Kidney tubule cell (primary cell): ENCODE measurements around the gene FGD4.
A peak's percentile ranks its signal among the peaks of the same experiment; 100 is the strongest.
"Not testable (repeated sequence)": the region's sequence is repeated elsewhere in the genome, so short reads cannot be mapped to it uniquely, and the experiment has no call there.

Source experiments
- DNase-seq: peaks from one replicate; pipeline ENCODE4 v3.0.0-alpha.2; 2018; ENCODE audit warnings: low spot score

FGD4 gene

DNA sequence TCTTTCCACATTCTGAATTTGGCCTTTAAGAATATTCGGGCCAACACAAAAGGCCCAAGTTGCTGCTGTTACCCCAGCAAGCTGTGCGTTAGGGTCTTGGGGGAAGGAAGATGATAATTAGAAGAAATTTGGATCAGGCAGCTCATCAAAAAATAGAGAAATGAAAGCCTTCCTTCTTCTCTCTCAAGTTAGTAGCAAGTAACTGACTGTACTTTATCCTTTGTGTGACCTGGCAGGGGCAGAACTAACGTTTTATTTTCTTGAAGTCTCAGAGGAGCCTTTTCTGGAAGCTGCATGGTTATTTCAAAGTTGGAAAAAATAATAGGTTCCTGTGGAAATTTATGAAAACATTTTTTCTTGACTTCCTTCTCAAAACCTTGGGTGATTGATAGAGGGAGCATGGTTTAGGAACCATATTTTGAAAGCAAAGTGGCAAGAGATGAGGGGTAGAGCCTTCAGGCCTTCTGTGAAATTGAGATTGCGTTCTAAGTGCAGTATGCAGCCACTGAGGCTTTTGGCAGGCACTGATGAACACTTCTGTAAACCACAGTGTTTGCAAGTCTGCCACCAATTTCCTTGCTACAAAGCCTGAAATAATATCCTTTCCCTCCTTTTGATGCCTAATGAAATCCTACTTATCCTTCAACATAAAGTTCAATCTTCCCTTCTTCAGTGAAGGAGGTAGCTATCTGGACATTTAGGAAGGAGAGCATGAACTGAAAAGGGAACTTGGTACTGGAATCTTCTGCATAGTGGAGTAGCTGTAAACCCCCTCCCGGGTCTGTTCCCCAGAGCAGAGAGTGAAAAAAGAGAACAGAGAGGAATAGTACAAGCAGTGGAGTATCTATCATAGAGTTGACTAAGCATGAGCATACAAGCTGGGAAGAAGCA lies 123.2 kb downstream of the FGD4 start:
- DNase-seq = no peak

DNA sequence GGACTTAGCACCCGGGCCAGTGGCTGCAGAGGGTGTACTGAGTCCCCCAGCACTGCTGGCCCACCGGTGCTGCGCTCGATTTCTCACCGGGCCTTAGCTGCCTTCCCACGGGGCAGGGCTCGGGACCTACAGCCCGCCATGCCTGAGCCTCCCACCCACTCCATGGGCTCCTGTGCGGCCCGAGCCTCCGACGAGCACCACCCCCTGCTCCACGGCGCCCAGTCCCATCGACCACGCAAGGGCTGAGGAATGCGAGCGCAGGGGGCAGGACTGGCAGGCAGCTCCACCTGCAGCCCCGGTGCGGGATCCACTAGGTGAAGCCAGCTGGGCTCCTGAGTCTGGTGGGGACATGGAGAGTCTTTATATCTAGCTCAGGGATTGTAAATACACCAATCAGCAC lies 126.4 kb downstream of the FGD4 start:
- DNase-seq = not testable (repeated sequence)

DNA sequence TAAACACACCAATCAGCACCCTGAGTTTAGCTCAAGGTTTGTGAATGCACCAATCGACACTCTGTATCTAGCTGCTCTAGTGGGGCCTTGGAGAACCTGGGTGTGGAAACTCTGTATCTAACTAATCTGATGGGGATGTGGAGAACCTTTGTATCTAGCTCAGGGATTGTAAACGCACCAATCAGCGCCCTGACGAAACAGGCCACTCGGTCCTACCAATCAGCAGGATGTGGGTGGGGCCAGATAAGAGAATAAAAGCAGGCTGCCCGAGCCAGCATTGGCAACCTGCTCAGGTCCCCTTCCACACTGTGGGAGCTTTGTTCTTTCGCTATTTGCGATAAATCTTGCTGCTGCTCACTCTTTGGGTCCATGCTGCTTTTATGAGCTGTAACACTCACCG lies 127.0 kb downstream of the FGD4 start:
- not testable (repeated sequence) for DNase-seq

DNA sequence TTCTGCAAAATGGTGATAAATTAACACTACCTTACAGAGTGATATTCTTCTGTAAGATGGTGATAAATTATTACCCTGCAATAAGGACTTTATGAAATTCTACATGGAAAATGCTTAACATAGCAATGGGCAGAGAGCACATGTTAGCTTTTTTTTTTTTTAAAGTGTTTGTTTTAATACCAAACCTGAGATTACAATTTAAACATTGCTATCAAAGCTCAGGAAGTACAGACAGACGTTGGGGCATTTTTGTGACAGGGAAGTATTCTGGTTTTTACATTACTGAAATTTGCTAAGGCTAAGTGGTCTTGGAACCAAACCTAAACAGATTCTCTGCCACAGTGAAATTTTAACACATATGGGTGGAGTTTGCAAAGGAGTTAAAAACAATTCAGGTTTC lies 133.1 kb downstream of the FGD4 start:
- DNase-seq = no peak

DNA sequence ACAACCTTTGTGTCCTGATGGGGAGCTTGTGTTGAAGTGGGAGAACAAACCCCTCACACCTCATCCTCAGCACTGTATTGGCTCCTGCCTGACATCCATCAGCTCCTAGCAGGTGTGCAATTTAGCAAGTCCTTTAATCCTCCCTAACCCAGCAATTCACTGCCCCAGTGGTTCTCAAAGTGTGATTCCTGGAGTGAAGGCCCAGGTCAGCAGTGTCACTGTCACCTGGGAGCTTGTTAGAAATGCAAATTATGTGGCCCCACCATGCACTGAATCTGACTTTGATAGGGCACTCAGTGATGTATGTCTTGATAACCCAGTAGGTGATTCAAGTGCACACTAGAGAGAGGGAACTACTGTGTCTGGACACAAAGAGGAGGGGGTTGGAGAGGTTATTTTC lies 133.6 kb downstream of the FGD4 start:
- no peak for DNase-seq

DNA sequence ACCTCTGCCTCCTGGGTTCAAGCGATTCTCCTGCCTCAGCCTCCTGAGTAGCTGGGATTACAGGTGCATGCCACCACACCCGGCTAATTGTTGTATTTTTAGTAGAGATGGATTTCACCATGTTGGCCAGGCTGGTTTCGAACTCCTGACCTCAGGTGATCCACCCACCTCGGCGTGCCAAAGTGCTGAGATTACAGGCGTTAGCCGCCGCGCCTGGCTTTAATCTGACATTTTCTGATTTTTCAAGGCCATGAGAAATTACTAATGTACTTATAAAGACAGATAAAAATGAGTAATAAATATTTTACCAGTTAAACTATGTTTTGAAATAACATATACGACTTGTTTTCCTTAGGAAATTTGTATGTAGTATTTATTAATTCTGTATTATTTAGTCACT lies 134.1 kb downstream of the FGD4 start:
- DNase-seq = not testable (repeated sequence)

DNA sequence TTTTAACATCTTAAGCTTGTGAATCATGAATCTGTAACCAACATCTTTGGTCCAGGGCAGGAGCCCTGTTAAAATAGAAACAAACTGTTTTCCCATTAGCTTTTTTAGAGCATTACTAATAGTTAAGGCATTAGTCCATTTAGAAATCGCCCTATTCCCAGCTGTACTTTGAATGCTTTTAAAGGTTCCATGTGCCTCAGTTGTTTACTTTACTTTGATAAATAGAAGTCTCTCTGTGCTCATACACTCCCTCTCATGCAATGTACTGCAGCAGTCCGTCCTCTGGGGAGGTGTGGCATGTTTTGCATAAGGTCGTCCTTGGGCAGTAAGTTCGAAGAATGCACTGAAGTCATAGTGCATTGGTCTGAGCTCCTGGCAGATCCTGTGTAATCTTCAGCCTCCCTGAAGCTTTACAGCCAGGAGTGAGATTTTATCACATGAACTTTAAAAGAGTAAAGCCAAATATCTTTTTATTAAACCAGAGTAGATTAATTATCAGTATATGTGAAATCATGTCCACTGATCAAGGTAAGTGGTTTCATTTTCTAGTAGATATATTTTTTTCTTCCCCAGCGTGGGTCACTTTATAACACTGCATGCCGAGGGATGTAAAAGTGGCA lies 134.7 kb downstream of the FGD4 start:
- DNase-seq = peak; percentile 78

DNA sequence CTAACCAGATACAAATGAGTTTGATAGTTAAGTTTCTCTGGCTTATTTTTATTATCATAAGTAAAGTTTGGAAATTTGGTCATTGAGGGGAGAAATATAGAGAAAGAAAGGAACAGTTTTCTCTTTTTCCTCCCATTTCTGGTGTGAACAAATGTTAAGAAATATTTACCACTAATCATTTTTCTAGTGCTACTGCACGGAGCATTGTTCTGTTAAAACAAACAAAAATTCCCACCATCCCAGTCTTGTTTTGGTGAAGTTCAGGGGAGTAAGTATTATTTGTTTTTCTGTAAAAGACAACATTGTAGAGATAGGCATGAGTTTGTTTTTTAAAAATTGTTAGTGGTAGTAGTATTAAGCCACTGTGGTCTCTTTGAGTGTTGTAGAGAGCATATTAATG lies 135.3 kb downstream of the FGD4 start:
- no peak for DNase-seq

DNA sequence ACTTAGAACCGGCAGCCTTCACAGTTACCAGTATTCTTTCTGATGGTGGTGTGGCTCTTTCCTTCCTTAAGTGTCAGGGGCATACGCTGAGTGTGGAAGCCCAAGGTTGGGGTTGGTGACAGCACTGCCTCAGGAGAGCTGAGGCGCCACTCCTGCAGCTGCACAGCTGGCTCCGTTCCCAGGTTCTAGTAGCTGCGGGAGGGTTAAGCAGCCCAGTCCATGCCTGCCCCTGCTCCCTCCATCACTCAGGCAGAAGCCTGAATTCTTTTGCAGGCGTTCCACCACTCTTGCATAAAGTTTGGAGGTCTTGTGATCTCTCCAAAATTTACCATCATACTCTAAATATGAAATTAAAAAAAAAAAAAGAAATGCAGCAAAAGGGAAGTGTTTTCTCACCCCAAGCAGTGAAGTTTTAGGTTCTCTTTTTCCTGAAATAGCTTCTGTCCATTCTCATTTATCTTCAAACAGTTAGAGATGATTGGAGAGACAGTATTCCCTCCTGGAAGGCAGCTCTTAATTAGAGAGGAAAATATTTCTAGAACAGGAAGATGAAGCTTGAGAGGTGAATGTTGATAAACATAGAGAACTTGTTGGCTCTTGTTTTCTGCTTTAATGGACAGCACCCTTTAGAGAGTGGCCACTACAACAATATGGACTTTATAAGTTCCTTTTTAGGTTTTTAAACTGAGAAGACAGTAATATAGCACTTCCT lies 136.1 kb downstream of the FGD4 start:
- peak; percentile 62 for DNase-seq

DNA sequence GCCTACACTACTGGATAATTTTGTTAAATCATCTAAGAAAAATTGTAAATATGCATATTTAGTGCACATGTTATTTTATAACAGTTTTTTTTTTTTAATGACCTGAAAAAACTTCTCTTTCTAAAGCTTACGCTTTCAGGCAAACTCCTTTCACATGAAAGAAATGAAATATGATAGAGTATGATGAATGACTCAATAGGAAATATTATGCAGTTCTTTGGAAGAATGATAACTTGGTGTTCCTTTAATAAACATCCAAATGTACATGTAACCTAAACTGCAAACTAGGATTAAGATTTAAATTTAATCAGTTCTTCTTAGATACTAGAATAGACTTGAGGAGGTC lies 136.6 kb downstream of the FGD4 start:
- no peak for DNase-seq

DNA sequence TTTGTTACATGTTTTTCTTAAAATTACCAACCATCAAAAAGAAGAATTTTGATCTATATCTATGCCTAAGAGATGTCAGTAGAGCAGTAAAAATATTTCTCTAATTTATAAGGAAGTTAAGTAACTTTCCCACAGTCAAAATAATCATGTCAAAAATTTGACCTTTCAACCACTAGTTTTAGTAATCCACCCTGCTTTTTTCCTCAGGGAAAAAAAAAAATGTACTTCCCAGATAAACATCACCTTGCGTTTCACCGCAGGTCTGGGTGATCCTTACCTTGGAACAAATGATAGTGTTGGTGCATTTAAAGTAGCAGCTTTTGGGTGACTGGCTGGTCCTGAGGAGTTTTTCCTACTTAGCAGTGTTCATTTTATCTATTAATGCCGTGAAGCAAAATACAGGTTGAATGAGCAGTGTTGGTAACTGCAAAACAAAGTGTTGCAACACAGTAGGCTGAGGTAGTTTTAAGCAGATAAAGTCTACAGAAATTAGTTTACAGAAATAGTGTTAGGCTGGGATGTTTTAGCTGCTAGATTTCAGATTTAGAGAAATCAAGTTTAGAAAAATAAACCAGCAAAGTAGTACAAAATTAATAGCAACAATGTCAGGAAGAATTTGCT lies 142.5 kb downstream of the FGD4 start:
- DNase-seq = no peak

DNA sequence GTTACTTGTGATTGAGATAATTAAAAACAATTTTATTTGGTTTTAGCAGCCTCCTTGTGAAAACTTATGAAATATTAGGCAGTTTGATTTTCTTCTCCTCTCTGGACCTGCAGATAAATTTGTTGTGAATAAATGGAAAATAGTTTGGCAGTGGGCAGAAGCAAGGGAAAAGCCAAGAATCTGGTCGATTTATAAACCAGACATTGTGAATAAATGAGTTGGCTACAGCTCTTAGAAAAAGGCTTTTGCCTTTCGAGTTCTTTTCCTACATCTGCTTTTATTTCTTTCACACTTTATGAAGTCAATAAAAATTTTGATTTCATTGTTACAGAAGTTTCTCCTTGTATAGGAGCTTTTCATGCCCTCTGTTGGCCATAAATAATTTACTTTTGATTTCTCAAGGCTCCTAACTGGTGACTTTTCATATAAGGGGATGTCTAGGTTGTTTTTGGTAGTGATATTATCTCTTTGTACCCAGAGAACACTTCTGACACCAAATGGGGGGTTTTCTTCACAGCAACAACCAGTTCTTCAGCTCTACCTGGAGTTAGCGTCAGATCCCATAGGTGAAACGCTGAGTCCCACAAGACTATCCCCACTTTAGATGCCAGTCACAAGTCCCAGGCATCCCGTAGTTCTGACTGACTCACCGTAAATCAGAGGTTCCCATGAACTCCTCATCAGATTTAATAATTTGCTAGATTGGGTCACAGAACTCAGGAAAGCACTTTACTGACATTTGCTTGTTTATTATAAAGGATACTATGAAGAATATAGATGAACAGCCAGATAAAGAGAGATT lies 143.3 kb downstream of the FGD4 start:
- peak; percentile 58 for DNase-seq

DNA sequence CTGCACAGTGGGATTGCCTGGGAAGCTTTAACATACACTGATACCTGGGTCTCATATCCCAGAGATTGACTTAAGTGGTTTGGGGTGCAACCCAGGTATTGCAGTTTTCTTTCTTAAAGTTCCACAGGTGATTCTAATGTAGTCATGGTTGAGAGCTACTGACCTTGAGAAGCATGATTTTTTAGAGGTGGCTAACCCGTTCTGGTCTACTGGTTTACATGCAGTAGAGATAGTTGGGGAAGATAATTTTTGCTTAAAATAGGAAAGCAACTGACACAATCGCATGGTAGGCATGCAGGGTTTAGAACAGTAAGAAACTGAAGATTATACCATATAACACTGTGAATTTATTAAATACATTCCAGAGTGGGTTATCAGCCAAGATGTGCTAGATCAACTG lies 145.5 kb downstream of the FGD4 start:
- DNase-seq = peak; percentile 20

DNA sequence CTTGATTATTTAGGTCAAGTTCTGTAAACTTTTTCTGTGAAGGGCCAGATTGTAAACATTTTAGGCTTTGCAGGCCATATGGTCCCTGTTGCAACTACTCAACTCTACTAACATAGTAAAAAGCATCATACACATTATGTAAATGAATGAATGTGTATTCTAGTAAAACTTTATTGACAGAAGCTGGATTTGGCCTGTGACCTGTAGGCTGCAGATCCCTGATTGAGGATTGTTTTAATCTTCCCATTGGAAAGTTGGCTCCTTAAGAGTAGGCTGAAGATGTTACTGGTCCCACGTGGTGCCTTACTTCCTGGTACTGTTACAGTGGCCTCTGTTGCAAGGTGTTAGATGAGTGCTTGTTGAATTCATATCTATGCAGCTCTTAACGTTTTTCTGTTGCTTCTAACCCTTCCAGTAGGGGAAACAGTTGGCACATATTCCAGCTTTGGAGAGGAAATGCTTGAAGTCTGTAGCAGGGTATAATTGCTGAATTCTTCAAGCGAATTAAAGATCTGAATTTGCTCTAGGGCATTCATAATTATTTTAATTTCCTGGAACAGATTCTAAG lies 146.1 kb downstream of the FGD4 start:
- no peak for DNase-seq

DNA sequence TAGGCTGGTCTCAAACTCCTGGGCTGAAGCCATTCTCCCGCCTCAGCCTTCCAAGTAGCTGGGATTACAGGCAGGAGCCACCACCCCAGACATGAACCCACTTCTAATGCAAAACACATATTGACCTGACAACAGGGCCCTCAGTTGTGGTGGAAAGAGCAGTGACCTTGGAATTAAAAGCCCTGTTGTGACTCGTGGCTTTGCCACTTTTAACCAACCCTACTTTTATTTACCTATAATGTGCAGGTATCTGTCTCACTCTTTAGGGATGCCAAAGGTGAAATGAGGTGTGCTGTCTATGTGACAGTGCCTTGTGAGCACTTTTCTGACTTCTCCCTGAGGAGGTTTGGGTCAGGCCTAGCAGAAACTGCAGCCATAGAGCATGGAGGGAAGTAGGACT lies 146.9 kb downstream of the FGD4 start:
- no peak for DNase-seq

DNA sequence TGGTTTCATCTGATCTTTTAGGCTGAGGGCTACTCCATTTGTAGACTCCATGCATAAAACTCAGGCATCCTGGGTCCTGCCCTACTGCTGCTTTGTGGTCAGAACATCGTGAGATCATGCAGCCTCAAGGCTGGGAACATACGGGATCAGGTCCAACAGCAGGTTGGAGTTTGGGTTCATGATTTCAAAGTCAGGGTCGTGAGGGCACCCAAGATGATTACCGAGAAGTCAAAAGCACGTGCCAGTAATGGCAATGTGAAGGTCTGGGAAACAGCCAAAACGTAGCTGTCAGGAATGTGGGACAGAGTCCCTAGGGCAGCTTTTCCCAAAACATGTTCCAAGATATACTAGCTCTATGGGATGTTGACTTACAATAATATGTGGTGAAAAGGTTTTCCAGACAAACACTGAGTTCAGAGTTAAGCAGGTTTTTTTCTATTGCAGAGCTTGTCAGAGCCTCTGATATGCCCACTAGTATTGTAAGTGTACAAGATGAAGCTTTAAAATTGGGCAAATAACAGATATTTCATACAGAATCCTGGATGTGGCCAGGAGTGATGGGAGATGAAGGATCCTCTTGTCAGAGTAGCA lies 149.4 kb downstream of the FGD4 start:
- no peak for DNase-seq

DNA sequence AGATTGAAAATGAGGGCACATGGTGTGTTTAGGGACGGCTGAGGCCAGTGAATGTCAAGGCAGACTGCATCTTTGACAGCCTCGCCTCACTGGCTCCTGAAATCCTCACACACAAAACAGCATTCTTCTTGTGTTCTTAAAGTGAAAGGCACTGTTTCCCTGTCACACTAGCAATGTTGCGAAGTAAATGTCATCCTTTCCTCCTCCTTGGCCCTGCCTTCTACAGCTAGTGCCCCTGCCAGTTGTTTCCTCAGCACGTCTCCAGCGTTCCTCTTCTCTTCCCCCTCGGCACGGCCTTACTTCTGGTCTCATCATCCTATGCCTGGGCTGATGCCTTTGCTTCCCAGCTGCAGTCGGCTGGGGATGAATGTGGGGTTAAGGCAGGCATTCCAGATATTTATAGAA lies 150.3 kb downstream of the FGD4 start:
- peak; percentile 48 for DNase-seq

DNA sequence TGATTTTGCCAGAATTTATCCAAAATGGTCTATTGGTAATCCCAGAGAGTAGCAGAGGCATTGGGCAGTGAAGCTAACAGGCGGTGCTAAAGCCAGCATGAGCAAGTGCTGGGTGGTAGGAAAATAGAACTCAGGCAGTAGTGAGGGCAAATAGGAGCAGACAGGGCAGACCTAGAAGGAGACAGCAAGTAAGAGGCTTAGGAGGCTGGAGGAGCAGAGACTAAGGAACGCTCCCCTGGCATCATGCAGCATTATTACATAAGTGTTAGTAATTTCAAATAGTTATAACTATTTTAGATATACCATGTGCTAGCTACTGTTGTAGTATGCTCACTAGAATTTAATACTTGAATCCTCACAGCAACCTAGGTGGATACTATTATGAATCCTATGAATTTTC lies 151.7 kb downstream of the FGD4 start:
- DNase-seq = no peak

DNA sequence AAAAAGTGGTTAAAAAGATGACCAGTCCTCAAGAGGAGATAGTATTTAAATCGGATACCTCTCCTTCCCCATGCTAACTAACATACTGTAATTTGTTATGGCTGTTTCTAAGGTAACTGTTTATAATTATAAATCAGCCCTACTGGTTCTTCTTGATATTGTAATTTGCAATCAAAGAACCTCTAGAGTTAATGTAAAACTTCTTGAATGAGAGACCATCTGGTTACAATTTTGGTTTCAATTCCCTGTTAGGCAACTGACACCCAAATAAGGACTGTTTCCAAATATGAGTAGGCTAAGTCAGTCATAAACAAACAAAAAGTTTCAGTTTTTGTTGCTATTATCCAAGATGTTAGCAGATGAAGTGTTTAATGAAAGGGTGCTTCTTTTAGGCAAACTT lies 159.5 kb downstream of the FGD4 start:
- DNase-seq = no peak

DNA sequence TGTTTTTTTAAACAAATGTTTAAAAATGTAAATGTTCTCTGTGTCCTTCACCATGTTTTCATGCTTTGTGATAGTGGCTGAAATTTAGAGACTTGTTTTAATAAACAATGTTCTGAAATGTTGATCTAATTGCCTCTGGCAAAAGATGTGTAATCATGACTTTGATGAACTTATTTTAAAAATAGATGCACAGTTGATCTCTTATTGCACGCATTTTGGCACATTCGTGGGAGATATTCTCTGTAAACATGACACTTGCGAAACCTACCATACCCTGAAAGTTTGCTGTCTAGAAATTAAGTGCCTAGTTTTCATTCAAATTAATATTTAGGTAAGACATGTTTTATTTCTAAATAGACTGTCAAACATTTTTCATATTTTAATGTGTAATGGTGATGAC lies 160.1 kb downstream of the FGD4 start:
- no peak for DNase-seq

DNA sequence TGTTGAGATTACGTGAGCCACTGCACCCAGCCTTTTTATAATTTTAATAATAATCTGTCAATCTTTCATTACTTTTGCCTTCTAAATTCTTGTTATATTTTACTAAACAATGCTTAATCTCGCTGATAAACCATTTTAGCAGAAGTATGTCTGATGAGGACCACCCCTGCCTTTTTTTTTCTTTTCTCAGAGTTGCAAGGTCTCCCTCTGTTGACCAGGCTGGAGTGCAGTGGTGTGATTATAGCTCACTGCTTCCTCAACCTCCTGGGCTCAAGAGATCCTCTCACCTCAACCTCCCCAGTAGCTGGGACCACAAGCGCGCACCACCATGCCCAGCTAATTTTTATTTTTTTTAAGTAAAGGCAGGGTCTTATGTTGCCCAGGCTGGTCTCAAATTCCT lies 161.2 kb downstream of the FGD4 start:
- no peak for DNase-seq
